Thymus (tissue), 11 donors: Measurements from ENCODE around the gene SURF2. TPM values are rescaled to one million over a fixed set of nuclear protein-coding genes. Genes with fewer than 3 reads are reported as not detected.

Experiments
- DNase-seq, 9 donors: peaks; one replicate each; pipeline ENCODE4 v3.0.0-alpha.2; 2013; ENCODE audit warnings: low spot score in 9 of 9, low read depth in 6 of 9, missing footprints in 1 of 9
- H3K27ac ChIP-seq, 2 donors: one replicate each; pipeline ENCODE4 v1.5.1; 2013; ENCODE audit warnings: control low read depth in 1 of 2, low read depth in 1 of 2, low read length in 1 of 2, mild to moderate bottlenecking in 1 of 2, moderate library complexity in 1 of 2
- H3K27me3 ChIP-seq, 2 donors: one replicate each; pipeline ENCODE4 v1.5.1; 2013; ENCODE audit warnings: low read length in 1 of 2; ENCODE audit not compliant: control insufficient read depth in 2 of 2, insufficient read depth in 1 of 2
- H3K36me3 ChIP-seq, 2 donors: one replicate each; pipeline ENCODE4 v1.5.1; 2013; ENCODE audit warnings: low read length in 1 of 2, mild to moderate bottlenecking in 1 of 2, moderate library complexity in 1 of 2; ENCODE audit not compliant: control insufficient read depth in 2 of 2, insufficient read depth in 2 of 2
- H3K4me1 ChIP-seq, 2 donors: one replicate each; pipeline ENCODE4 v1.5.1; 2013; ENCODE audit warnings: low read length in 2 of 2; ENCODE audit not compliant: control insufficient read depth in 2 of 2, insufficient read depth in 2 of 2
- H3K4me3 ChIP-seq, 2 donors: one replicate each; pipeline ENCODE4 v1.5.1; 2013; ENCODE audit warnings: low read length in 2 of 2, control low read depth in 1 of 2, mild to moderate bottlenecking in 1 of 2
- H3K9me3 ChIP-seq, 2 donors: one replicate each; pipeline ENCODE4 v1.5.1; 2013; ENCODE audit warnings: low read length in 1 of 2, mild to moderate bottlenecking in 1 of 2; ENCODE audit not compliant: control insufficient read depth in 2 of 2, insufficient read depth in 1 of 2
- WGBS: extraction: QIAGEN DNeasy Blood & Tissue Kit; methylation state at CpG from one replicate; pipeline ENCODE4 v1.1.7; 2013; 5-methylcytosine and 5-hydroxymethylcytosine counted together
- polyA plus RNA-seq: library from polyadenylated mRNA; stranded (reverse); fragments of 200-250 nt; gene quantifications from one replicate; pipeline ENCODE4 v1.2.3, GENCODE V29; 2013
- total RNA-seq: library from RNA; stranded (reverse); fragments of 120-200 nt; gene quantifications from one replicate; pipeline ENCODE4 v1.2.4, GENCODE V29; 2013
- donor health status: healthy.

The SURF2 gene
- total and polyA plus RNA-seq, 2 donors = 21.9 to 34.0 TPM

- Histone ChIP-seq H3K36me3 (peaks cover 67 to 68% of the 10 kb centered on the region in 2 donors), H3K9me3 (no peaks in the 10 kb centered on the region), H3K4me3 (peak overlapping the region; percentile 69 to 75), H3K27me3 (no peaks in the 10 kb centered on the region), H3K27ac (peak overlapping the region; percentile 81 to 94), H3K4me1 (peaks cover 14 to 24% of the 10 kb centered on the region in 2 donors)
- DNase-seq = peak in 1 of 9 donors; percentile 27
- 26% methylated on average over 25 of the region's 25 CpGs for WGBS
These were observed 7.4 kb upstream of the SURF2 start for GRCh38 chr9:133348718-133349573.

DNA sequence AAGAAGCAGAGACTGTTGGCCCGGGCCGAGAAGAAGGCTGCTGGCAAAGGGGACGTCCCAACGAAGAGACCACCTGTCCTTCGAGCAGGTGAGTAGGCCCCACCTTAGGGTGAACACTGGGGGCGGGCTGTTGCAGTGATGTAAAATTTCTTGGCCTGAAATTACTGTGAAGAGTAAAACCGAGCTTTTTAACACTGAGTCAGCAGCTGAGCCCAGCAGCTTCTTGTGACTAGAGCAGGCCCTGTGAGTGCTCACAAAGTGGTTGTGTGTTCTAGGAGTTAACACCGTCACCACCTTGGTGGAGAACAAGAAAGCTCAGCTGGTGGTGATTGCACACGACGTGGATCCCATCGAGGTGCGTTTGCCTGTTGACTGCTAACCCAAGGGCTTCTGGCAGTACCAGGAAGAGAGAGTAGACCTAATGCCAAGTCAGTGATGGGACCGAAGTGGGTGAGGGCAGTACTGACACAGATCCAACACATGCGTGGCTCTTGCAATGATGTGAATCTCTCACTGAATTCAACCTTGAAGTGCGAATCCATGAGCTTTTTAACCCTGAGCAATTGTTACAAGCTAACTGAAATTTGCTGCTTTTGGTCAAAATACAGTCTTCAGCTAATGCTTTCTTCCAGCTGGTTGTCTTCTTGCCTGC, 6.3 kb upstream of the SURF2 start:
- Histone ChIP-seq H3K4me3 (no peak overlapping the region), H3K27ac (no peak overlapping the region), H3K9me3 (no peaks in the 10 kb centered on the region), H3K36me3 (peaks cover 61 to 63% of the 10 kb centered on the region in 2 donors), H3K4me1 (peaks cover 14 to 27% of the 10 kb centered on the region in 2 donors), H3K27me3 (no peaks in the 10 kb centered on the region)
- DNase-seq = no peak
- WGBS = 95% methylated on average over 15 of the region's 15 CpGs

DNA sequence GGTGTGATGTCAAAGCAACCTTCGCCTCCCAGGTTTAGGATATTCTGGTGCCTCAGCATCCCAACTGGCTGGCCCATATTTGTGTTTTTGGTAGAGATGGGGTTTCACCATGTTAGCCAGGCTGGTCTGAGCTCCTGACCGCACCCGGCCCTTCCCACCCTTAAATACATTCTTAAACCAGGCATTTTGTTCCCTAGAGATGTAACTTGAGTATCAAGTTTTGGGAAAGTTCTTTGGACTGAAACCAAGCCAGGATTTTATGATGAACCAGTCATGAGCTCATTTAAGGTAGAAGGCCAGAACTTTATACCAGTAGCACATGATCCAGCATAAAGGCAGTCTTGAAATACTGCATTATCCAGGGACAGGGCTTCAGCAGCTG, 4.8 kb upstream of the SURF2 start:
- no peaks in the 10 kb centered on the region for H3K9me3 ChIP-seq
- peaks cover 51 to 54% of the 10 kb centered on the region in 2 donors for H3K36me3 ChIP-seq
- DNase-seq = no peak
- H3K27ac ChIP-seq = no peak overlapping the region
- 94% methylated on average over 3 of the region's 3 CpGs for WGBS
- H3K27me3 ChIP-seq = no peaks in the 10 kb centered on the region
- no peak overlapping the region for H3K4me3 ChIP-seq
- peaks cover 18 to 30% of the 10 kb centered on the region in 2 donors for H3K4me1 ChIP-seq

- Histone ChIP-seq H3K4me1 (peaks cover 18 to 29% of the 10 kb centered on the region in 2 donors), H3K9me3 (no peaks in the 10 kb centered on the region), H3K36me3 (peaks cover 51 to 54% of the 10 kb centered on the region in 2 donors), H3K27ac (no peak overlapping the region), H3K27me3 (no peaks in the 10 kb centered on the region), H3K4me3 (no peak overlapping the region)
- no peak for DNase-seq
- WGBS = 91% methylated on average over 14 of the region's 14 CpGs
These were observed 4.3 kb upstream of the SURF2 start for GRCh38 chr9:133351908-133352634.

DNA sequence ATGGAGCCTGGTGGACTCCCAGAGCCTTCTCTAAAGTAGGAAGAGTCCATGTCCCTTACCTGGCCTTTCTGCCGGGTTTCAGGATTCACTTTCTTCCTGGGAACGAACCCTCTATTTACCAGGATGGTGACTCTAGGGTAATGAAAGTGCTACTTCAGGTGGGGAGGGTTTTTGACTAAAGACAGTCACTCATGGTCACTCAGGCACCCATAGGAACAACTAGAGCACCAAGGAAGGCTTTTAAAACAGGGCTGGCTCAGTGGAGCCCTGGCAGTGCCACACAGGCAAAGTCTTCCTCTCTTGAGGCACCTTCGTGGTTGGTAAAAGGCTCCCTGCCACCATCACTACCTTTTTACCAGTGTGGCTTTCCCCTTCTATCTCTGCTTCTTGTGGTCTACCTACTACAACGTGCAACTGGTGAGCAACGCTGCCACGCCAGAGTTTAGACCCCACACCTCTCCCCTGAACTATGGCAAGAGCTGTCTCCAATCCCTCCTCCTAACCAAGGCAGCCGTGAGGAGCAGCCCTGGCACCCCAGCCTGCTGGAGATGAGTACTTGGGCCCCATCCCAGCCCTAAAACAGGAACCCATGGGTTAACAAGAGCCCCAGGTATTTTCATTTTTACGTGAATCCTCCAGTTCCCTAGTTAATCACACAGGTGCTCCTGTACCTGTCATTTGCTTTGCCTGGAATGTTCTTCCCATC, 3.6 kb upstream of the SURF2 start:
- Histone ChIP-seq H3K4me1 (peaks cover 17 to 35% of the 10 kb centered on the region in 2 donors), H3K4me3 (no peak overlapping the region), H3K27ac (no peak overlapping the region), H3K9me3 (no peaks in the 10 kb centered on the region), H3K36me3 (peaks cover 51 to 54% of the 10 kb centered on the region in 2 donors), H3K27me3 (no peaks in the 10 kb centered on the region)
- no peak for DNase-seq
- 90% methylated on average over 8 of the region's 8 CpGs for WGBS

DNA sequence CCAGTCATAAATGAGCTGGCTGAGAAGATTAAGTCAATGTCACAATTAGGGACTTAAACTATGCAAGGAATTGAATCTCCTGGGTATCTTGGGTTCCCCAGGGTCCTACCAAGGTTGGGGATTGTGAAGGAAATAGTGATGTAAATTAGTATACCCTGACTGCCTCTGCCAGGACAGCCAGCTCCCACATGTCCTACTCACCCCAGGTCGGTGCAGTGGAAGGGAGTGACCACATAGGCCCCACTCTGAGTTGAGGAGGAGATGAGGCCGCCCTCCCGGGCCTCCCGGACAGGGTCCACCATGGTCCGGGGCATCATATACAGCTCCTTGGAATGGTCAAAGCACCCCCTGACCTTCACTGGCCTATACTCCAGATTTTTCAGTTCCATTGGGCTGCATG, 2.8 kb upstream of the SURF2 start:
- H3K27ac ChIP-seq = no peak overlapping the region
- no peaks in the 10 kb centered on the region for H3K27me3 ChIP-seq
- peaks cover 51 to 57% of the 10 kb centered on the region in 2 donors for H3K36me3 ChIP-seq
- WGBS = 96% methylated on average over 5 of the region's 5 CpGs
- H3K4me3 ChIP-seq = no peak overlapping the region
- H3K4me1 ChIP-seq = peaks cover 17 to 37% of the 10 kb centered on the region in 2 donors
- no peaks in the 10 kb centered on the region for H3K9me3 ChIP-seq
- DNase-seq = no peak

- no peak overlapping the region for H3K27ac ChIP-seq
- peaks cover 49 to 56% of the 10 kb centered on the region in 2 donors for H3K36me3 ChIP-seq
- H3K27me3 ChIP-seq = no peaks in the 10 kb centered on the region
- peaks cover 13 to 25% of the 10 kb centered on the region in 2 donors for H3K4me1 ChIP-seq
- DNase-seq = no peak
- no peaks in the 10 kb centered on the region for H3K9me3 ChIP-seq
- WGBS = 98% methylated on average over 7 of the region's 7 CpGs
- H3K4me3 ChIP-seq = no peak overlapping the region
These were observed 1.6 kb upstream of the SURF2 start for GRCh38 chr9:133354766-133355165.

GRCh38 chr9:133355881-133356357, 431 bp upstream of the SURF2 start:
- peak overlapping the region; percentile 74 to 75 for H3K4me3 ChIP-seq
- peaks cover 13 to 23% of the 10 kb centered on the region in 2 donors for H3K4me1 ChIP-seq
- no peak for DNase-seq
- H3K27me3 ChIP-seq = no peaks in the 10 kb centered on the region
- peak overlapping the region; percentile 38 to 60 for H3K27ac ChIP-seq
- WGBS = 1% methylated on average over 31 of the region's 31 CpGs
- H3K36me3 ChIP-seq = peaks cover 49 to 56% of the 10 kb centered on the region in 2 donors
- H3K9me3 ChIP-seq = no peaks in the 10 kb centered on the region
